AG09319 (cell line): ENCODE results near the gene ST6GALNAC3.

Experiments
- DNase-seq: peaks from one replicate; pipeline ENCODE4 v3.0.0-alpha.2; 2010; ENCODE audit warnings: low read depth; ENCODE audit errors: extremely low read depth
- CTCF ChIP-seq: IDR thresholded peaks from 2 replicates; pipeline ENCODE4 v1.5.1; 2011; ENCODE audit warnings: low read depth, mild to moderate bottlenecking, inconsistent platforms, low read length, moderate library complexity

The ST6GALNAC3 gene

GRCh38 chr1:76170084-76170483 lies 95.5 kb downstream of the ST6GALNAC3 start:
- no peak for DNase-seq
- no peak for TF ChIP-seq CTCF

- no peak for TF ChIP-seq CTCF
- DNase-seq, result no peak
These were observed 96.0 kb downstream of the ST6GALNAC3 start for GRCh38 chr1:76170513-76170912.

DNA sequence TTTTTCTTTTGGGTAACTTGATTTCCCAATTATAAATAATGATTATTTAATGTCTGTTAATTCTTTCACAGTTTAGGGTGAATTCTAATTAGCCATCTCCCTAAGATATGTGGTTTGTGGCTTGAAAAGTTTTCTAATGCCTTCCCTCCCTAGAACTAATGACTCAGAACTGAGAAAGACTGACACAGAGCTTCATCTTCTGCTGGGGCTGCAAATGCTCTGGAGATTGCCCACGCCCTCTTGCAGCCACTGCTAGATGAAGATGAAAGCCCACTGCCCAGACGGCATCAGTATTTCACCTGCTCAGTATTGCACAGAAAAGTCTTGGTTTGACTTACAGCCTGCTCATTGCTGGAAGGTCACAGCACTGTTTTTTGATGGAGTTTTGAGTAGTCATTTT lies 101.5 kb downstream of the ST6GALNAC3 start:
- DNase-seq, result no peak
- TF ChIP-seq CTCF, result no peak

- TF ChIP-seq CTCF, result no peak
- no peak for DNase-seq
These were observed 103.1 kb downstream of the ST6GALNAC3 start for GRCh38 chr1:76177615-76178014.

DNA sequence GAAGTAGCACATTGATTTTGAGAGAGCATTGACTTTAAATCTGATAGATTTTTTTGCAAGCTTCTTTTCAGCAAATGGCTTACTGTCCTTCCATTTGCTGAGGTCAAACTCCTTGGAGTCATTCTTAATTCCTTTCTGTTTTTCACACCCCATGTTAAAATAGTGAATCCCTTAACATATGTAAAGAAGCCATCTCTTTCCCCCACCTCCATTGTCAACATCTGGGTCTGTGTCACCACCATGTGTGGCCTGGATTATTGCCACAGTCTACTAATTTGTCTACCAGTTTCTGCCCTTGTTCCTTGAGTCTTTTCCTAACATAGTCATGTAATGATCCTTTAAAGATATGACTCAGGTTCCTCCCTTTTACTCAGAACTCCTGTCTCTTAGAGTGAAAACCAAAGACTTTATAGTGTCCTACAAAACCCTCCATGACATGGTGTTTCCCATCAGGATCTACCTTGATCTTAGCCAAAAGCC lies 104.7 kb downstream of the ST6GALNAC3 start:
- no peak for DNase-seq
- TF ChIP-seq CTCF, result no peak

DNA sequence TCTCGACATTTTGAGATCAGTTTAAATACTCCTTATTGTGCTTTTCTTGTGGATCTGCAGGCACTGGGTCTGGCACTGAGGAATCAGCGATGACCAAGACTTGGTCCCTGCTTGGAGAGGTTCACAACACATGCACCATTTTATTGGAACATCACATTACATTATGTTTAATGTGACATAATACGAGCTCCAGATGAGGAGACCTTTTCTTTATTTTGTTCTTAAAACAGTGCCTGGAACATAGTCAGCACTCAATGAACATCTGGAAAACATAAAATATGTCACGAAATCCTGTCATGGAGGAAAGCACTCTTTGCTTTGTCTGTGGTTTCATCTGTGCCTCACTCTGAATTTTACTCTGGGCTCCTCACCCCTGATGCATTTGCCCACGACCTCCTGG lies 110.7 kb downstream of the ST6GALNAC3 start:
- no peak for DNase-seq
- no peak for TF ChIP-seq CTCF

DNA sequence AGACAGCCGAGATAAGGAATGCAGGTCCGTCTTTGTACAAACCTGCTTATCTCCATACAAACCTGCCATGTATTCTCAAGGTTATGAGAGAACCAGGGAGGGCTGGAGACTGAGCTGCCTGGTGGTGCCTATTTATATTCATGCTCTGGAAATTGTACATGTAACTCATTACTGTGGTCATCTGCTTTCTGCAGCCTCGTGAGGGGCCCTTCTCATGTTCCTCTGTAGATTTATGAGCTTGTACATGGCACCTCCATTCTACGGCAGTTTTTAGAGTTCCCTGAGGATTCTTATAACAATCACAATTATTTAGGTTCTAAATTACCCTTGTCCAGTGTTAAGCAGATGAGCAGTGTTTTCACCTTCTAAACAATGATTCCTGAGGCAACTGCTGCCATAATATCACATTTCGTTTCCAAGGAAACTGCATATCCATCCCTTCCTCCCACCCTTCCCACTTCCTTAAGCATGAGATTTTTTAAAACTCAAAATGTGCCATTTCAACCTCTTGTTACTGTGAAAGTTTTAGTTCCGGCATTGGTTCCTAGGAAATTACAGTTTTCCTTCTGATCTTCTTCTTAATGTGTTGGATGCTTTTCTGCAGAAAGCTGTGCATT lies 112.1 kb downstream of the ST6GALNAC3 start:
- no peak for DNase-seq
- TF ChIP-seq CTCF, result no peak
